Measurements from ENCODE around the gene FUT9. TPM values are rescaled to one million over a fixed set of nuclear protein-coding genes. Genes with fewer than 3 reads are reported as not detected.

The FUT9 gene
- total RNA-seq, 2 donors from 2014 or later: 1.5 to 4.3 TPM

DNA sequence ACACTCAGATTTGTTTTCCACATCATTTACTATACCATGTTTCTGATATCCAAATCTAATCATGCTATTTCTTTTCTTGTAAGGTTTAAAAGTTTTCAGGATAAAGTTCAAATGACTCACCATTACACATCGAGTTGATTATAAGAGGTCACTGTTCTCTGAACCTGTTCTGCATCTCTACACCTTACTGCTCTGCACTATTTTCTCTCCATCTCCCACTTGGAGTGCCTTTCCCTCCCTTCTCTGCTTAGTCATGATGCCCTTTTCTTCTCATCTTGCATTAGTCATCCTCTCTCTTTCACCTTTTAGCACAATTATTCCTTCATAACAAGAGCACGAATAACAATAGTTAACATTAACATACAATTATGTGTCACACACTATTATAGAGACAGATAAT, 37.5 kb upstream of the FUT9 start:
- H3K9ac ChIP-seq (ENCODE audit: extremely low read depth, low read length, poor library complexity, severe bottlenecking): no peak overlapping the region
- H3K27me3 ChIP-seq (ENCODE audit: control insufficient read depth, insufficient read depth, low read length, poor library complexity, severe bottlenecking): no peaks in the 10 kb centered on the region
- H3K27me3 Mint-ChIP-seq (ENCODE audit: insufficient read depth): no peaks in the 10 kb centered on the region
- H3K4me1 ChIP-seq (ENCODE audit: control insufficient read depth, insufficient read depth, low read length): no peaks in the 10 kb centered on the region
- no peaks in the 10 kb centered on the region for H3K36me3 Mint-ChIP-seq (ENCODE audit: low read depth)
- no peaks in the 10 kb centered on the region for H3K9me3 ChIP-seq (ENCODE audit: control insufficient read depth, low read length)
- no peak overlapping the region for H3K27ac Mint-ChIP-seq
- H3K9me3 Mint-ChIP-seq: no peaks in the 10 kb centered on the region
- WGBS, 2 experiments (ENCODE audit: insufficient coverage in 1 of 2, insufficient read length in 1 of 2): 73 to 88% methylated on average over 1 to 2 of the region's 2 CpGs
- no peak for TF ChIP-seq CTCF (conservative IDR thresholded peaks at IDR 0.05)
- H3K27ac ChIP-seq (ENCODE audit: low read depth, low read length): no peak overlapping the region
- no peak for DNase-seq
- H3K4me1 Mint-ChIP-seq: no peaks in the 10 kb centered on the region
- no peaks in the 10 kb centered on the region for H3K36me3 ChIP-seq (ENCODE audit: control insufficient read depth, insufficient read depth, low read length)
- H3K4me3 Mint-ChIP-seq: no peak overlapping the region
- no peak overlapping the region for H3K4me3 ChIP-seq (ENCODE audit: low read length)

DNA sequence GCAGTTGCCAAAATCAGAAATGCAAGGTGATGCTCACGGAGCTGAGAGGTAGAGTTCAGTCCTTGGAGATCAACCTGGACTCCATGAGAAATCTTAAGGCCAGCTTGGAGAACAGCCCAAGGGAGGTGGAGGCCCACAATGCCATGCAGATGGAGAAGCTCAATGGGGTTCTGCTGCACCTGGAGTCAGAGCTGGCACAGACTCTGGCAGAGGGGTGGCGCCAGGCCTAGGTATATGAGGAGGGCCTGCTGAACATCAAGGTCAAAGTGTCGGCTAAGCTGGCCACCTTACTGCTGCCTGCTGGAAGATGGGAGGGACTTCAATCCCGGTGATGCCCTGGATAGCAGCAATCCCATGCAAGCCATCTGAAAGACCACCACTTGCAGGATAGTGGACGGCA, 23.9 kb upstream of the FUT9 start:
- WGBS, 2 experiments (ENCODE audit: insufficient coverage in 1 of 2, insufficient read length in 1 of 2): 82 to 97% methylated on average over 4 to 5 of the region's 5 CpGs
- Mint-ChIP-seq H3K9me3 (peaks cover 41% of the 10 kb centered on the region), H3K27ac (no peak overlapping the region), H3K27me3 (ENCODE audit: insufficient read depth) (no peaks in the 10 kb centered on the region), H3K36me3 (ENCODE audit: low read depth) (no peaks in the 10 kb centered on the region), H3K4me3 (no peak overlapping the region), H3K4me1 (no peaks in the 10 kb centered on the region)
- no peak for TF ChIP-seq CTCF (conservative IDR thresholded peaks at IDR 0.05)
- Histone ChIP-seq H3K36me3 (ENCODE audit: control insufficient read depth, insufficient read depth, low read length) (no peaks in the 10 kb centered on the region), H3K27ac (ENCODE audit: low read depth, low read length) (no peak overlapping the region), H3K4me1 (ENCODE audit: control insufficient read depth, insufficient read depth, low read length) (no peaks in the 10 kb centered on the region), H3K4me3 (ENCODE audit: low read length) (no peak overlapping the region), H3K27me3 (ENCODE audit: control insufficient read depth, insufficient read depth, low read length, poor library complexity, severe bottlenecking) (no peaks in the 10 kb centered on the region), H3K9ac (ENCODE audit: extremely low read depth, low read length, poor library complexity, severe bottlenecking) (no peak overlapping the region), H3K9me3 (ENCODE audit: control insufficient read depth, low read length) (peaks cover 21% of the 10 kb centered on the region)
- no peak for DNase-seq

DNA sequence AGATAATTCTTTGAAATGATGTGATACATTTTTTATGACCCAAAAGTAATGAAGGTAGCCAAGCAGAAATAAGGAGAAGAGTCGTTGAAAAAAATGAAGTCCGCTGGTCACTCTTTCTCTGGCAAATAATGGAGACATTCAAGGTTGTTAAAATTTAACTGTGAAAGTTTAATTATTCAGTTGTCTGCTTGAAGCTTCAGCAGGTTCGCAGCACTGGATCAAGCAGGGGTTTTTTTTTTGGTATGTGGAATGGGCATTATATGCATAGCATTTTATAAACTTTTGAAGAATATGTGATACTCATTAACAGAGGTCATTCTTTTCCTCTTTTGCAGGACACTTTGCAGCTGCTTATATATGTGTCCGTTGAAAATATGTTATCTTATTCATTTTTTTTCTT, 21.6 kb upstream of the FUT9 start:
- H3K27ac ChIP-seq (ENCODE audit: low read depth, low read length): no peak overlapping the region
- no peak for DNase-seq
- Mint-ChIP-seq H3K27ac (no peak overlapping the region), H3K27me3 (ENCODE audit: insufficient read depth) (no peaks in the 10 kb centered on the region), H3K4me3 (no peak overlapping the region), H3K36me3 (ENCODE audit: low read depth) (no peaks in the 10 kb centered on the region), H3K4me1 (no peaks in the 10 kb centered on the region), H3K9me3 (peaks cover 36% of the 10 kb centered on the region)
- no peak overlapping the region for H3K4me3 ChIP-seq (ENCODE audit: low read length)
- H3K4me1 ChIP-seq (ENCODE audit: control insufficient read depth, insufficient read depth, low read length): no peaks in the 10 kb centered on the region
- H3K27me3 ChIP-seq (ENCODE audit: control insufficient read depth, insufficient read depth, low read length, poor library complexity, severe bottlenecking): no peaks in the 10 kb centered on the region
- no peak overlapping the region for H3K9ac ChIP-seq (ENCODE audit: extremely low read depth, low read length, poor library complexity, severe bottlenecking)
- no peaks in the 10 kb centered on the region for H3K36me3 ChIP-seq (ENCODE audit: control insufficient read depth, insufficient read depth, low read length)
- TF ChIP-seq CTCF (conservative IDR thresholded peaks at IDR 0.05): no peak
- H3K9me3 ChIP-seq (ENCODE audit: control insufficient read depth, low read length): peaks cover 17% of the 10 kb centered on the region
- WGBS, 2 experiments (ENCODE audit: insufficient coverage in 1 of 2, insufficient read length in 1 of 2): 90 to 92% methylated on average over 3 of the region's 4 CpGs

Measured in endodermal cell (in vitro differentiated cells).